ENCODE data around the gene CDC123. TPM values are rescaled to one million over a fixed set of nuclear protein-coding genes. Genes with fewer than 3 reads are reported as not detected.
"Not testable (repeated sequence)": the region's sequence is repeated elsewhere in the genome, so short reads cannot be mapped to it uniquely, and the experiment has no call there.

CDC123 gene
- total RNA-seq, 1 donor from 2014 or later = 67.0 TPM

- peaks cover 21% of the 10 kb centered on the region for H3K36me3 Mint-ChIP-seq (ENCODE audit: low read depth)
- no peaks in the 10 kb centered on the region for H3K4me1 Mint-ChIP-seq (ENCODE audit: low read depth)
- H3K27ac Mint-ChIP-seq (ENCODE audit: unreplicated experiment) = no peak overlapping the region
- H3K4me3 Mint-ChIP-seq (ENCODE audit: unreplicated experiment) = no peak overlapping the region
- DNase-seq (ENCODE audit: low spot score) = no peak
- TF ChIP-seq CTCF (IDR thresholded peaks at IDR 0.05) = no peak
- H3K27me3 Mint-ChIP-seq (ENCODE audit: low read depth) = no peaks in the 10 kb centered on the region
- no peaks in the 10 kb centered on the region for H3K9me3 Mint-ChIP-seq (ENCODE audit: low read depth)
These were observed 29.8 kb upstream of the CDC123 start for GRCh38 chr10:12165999-12166775.

GRCh38 chr10:12171512-12171911, 24.5 kb upstream of the CDC123 start:
- DNase-seq (ENCODE audit: low spot score); H3K4me3 Mint-ChIP-seq (ENCODE audit: unreplicated experiment); H3K4me1 Mint-ChIP-seq (ENCODE audit: low read depth); H3K9me3 Mint-ChIP-seq (ENCODE audit: low read depth); H3K27ac Mint-ChIP-seq (ENCODE audit: unreplicated experiment); H3K27me3 Mint-ChIP-seq (ENCODE audit: low read depth): not testable (repeated sequence)
- peaks cover 38% of the 10 kb centered on the region for H3K36me3 Mint-ChIP-seq (ENCODE audit: low read depth)

DNA sequence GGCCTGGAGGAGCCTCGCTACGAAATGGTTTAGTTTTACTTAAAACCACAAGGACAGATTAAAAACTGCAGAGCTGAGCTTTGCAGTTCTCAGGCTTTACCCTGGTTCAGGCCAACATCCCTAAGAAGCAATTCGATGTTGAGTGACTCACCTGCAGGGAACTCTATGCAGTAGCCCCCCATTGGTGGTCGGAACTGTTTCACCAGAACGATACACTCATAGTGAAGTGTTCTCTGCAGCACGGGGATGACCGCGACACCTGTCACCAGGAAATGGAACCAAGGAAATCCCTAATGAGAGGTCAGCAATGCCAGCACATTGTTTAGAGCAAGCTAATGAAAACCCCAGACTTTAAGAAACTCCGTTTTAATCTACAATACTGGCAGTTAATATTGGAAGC, 18.3 kb upstream of the CDC123 start:
- H3K9me3 Mint-ChIP-seq (ENCODE audit: low read depth) = no peaks in the 10 kb centered on the region
- no peaks in the 10 kb centered on the region for H3K4me1 Mint-ChIP-seq (ENCODE audit: low read depth)
- no peak overlapping the region for H3K4me3 Mint-ChIP-seq (ENCODE audit: unreplicated experiment)
- TF ChIP-seq CTCF (IDR thresholded peaks at IDR 0.05) = no peak
- H3K36me3 Mint-ChIP-seq (ENCODE audit: low read depth) = peaks cover 17% of the 10 kb centered on the region
- DNase-seq (ENCODE audit: low spot score) = no peak
- no peak overlapping the region for H3K27ac Mint-ChIP-seq (ENCODE audit: unreplicated experiment)
- H3K27me3 Mint-ChIP-seq (ENCODE audit: low read depth) = no peaks in the 10 kb centered on the region

GRCh38 chr10:12179606-12180170, 16.3 kb upstream of the CDC123 start:
- H3K4me3 Mint-ChIP-seq (ENCODE audit: unreplicated experiment) = no peak overlapping the region
- no peak for TF ChIP-seq CTCF (IDR thresholded peaks at IDR 0.05)

GRCh38 chr10:12180221-12180974, 15.6 kb upstream of the CDC123 start:
- H3K27ac Mint-ChIP-seq (ENCODE audit: unreplicated experiment) = no peak overlapping the region
- no peaks in the 10 kb centered on the region for H3K27me3 Mint-ChIP-seq (ENCODE audit: low read depth)
- peaks cover 21% of the 10 kb centered on the region for H3K36me3 Mint-ChIP-seq (ENCODE audit: low read depth)
- no peak overlapping the region for H3K4me3 Mint-ChIP-seq (ENCODE audit: unreplicated experiment)
- no peaks in the 10 kb centered on the region for H3K9me3 Mint-ChIP-seq (ENCODE audit: low read depth)
- no peaks in the 10 kb centered on the region for H3K4me1 Mint-ChIP-seq (ENCODE audit: low read depth)
- TF ChIP-seq CTCF (IDR thresholded peaks at IDR 0.05) = no peak
- DNase-seq (ENCODE audit: low spot score) = no peak

More at GRCh38 chr10:12179606-12180170, 16.3 kb upstream of the CDC123 start:
- Mint-ChIP-seq H3K27ac (ENCODE audit: unreplicated experiment) (no peak overlapping the region), H3K4me1 (ENCODE audit: low read depth) (no peaks in the 10 kb centered on the region), H3K36me3 (ENCODE audit: low read depth) (peaks cover 14% of the 10 kb centered on the region), H3K9me3 (ENCODE audit: low read depth) (no peaks in the 10 kb centered on the region), H3K27me3 (ENCODE audit: low read depth) (no peaks in the 10 kb centered on the region)
- DNase-seq (ENCODE audit: low spot score) = no peak

Measured in chondrocyte (in vitro differentiated cells).